NB4 (cell line): ENCODE measurements around the gene ZP3.
"Not testable (repeated sequence)": the region's sequence is repeated elsewhere in the genome, so short reads cannot be mapped to it uniquely, and the experiment has no call there.

Experiments used
- DNase-seq: peaks from one replicate; pipeline ENCODE4 v3.0.0; 2010; ENCODE audit warnings: low read depth
- H3K4me3 ChIP-seq: one replicate; pipeline ENCODE4 v1.5.1; 2011; ENCODE audit warnings: mild to moderate bottlenecking, low read depth, low read length, moderate library complexity

ZP3 gene

GRCh38 chr7:76484456-76484855 lies 59.7 kb downstream of the ZP3 start:
- H3K4me3 ChIP-seq, DNase-seq: not testable (repeated sequence)

DNA sequence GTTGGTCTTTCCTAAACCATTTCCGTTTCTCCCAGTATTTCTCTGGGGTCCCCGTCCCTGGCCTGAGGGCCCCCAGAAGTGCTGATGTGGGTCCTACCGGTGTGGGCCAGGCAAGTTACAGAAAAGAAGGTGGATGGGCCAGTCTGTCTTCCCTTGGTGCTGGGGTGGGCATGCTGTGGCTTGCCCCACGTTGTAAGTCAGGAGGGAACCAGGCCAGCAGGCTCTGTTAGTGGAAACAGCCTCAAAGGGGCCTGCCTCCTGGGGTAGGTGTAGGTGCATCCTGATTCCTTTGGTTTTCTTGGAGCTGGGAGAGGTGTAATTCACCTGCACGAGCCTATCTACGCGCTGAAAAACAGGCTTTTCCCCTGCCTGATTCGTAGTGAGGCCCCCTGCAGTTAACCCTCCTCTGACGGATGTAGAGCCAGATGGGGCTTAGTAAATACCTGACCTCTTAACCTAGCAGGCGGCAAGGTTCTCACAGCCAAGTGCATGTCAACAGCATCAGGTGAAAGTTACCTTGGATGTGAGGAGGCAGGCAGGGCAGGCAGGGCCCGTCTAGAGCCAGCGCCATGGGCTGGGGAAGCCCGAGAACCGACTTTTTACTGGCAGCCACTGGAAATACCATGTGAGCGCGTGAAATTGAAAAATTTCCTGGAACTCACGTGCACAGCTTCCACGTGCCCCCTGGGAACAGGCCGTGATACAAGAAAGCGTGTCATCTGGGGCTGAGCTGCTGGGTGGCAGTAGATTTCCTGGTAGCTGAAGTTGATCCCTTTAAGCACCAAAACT lies 61.3 kb downstream of the ZP3 start:
- not testable (repeated sequence) for H3K4me3 ChIP-seq, DNase-seq

DNA sequence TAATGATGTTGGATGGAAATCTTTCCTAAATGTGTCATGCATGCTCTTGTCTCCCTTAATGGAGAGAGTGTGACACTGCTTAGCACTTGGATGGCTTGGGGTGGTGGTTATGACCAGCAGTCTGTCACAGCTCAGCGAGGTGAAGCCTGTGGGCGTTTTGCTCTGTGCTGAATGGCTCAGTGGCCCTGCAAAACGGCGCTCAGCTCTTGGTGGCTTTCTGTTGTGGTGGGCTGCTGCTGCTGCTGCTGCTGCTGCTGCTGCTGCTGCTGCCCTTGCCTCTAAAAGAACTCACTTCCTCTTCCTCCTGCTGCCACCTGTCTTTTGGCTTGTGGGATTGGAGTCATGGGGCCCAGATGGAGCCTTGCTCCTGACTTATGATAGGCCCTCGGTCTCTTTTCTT lies 61.9 kb downstream of the ZP3 start:
- not testable (repeated sequence) for H3K4me3 ChIP-seq, DNase-seq

GRCh38 chr7:76487969-76488368 lies 63.2 kb downstream of the ZP3 start:
- H3K4me3 ChIP-seq, DNase-seq: not testable (repeated sequence)
